ENCODE results near the gene UBE2D2.

The UBE2D2 gene

GRCh38 chr5:139523635-139524445, 37.3 kb upstream of the UBE2D2 start:
- TF ChIP-seq, protein P1, sequence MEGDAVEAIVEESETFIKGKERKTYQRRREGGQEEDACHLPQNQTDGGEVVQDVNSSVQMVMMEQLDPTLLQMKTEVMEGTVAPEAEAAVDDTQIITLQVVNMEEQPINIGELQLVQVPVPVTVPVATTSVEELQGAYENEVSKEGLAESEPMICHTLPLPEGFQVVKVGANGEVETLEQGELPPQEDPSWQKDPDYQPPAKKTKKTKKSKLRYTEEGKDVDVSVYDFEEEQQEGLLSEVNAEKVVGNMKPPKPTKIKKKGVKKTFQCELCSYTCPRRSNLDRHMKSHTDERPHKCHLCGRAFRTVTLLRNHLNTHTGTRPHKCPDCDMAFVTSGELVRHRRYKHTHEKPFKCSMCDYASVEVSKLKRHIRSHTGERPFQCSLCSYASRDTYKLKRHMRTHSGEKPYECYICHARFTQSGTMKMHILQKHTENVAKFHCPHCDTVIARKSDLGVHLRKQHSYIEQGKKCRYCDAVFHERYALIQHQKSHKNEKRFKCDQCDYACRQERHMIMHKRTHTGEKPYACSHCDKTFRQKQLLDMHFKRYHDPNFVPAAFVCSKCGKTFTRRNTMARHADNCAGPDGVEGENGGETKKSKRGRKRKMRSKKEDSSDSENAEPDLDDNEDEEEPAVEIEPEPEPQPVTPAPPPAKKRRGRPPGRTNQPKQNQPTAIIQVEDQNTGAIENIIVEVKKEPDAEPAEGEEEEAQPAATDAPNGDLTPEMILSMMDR (IDR thresholded peaks at IDR 0.05), result no peak

DNA sequence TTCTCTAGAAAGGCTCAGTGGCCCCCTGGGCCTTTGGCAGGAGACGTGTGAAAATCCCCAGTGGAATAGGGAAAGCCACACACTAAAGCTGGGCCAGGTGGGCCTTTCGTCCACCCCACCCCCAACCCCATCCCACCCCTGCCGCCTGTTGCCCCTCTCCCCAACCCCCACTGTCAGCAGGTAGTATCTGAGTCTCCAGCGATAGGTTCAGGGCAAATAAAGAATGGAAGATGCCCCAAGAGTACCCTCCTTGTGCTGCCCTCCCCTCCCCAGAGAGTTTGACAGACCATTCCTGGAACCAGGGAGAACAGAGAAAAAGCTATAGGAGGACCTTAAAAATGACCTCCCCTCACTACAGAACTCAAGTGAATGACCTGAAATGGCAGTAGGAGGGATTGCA, 36.7 kb upstream of the UBE2D2 start:
- TF ChIP-seq, protein P1 (IDR thresholded peaks at IDR 0.05), result no peak

DNA sequence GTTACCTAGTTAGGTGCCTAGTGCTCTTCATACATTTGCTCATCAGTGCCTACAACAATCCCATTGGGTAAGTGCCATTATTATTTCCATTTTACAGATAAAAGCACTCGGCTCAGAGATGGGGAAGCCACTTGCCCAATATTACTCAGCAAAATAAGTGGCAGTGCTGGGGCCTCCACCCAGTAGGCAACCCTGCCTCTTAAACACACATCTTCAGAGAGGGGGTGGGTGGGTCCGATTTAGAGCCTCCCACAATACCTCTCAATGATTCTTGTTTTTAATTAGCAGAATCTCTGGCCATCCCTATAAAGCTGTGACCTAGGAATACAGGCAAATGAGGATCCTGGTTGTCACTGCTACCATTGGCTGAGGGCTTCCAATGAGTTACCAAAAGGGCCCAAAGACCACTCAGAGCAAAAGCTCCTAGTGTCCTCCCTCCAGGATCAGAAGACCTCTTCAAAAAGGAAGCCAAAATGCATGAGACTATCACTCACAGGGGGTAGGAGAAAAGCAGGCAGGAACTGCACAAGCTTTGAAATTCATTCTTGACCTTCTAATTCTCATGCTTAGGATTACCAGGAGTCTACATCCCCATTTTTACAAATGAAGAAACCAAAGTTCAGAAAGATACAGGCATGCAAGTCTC, 36.1 kb upstream of the UBE2D2 start:
- TF ChIP-seq, protein P1 (IDR thresholded peaks at IDR 0.05), result no peak

DNA sequence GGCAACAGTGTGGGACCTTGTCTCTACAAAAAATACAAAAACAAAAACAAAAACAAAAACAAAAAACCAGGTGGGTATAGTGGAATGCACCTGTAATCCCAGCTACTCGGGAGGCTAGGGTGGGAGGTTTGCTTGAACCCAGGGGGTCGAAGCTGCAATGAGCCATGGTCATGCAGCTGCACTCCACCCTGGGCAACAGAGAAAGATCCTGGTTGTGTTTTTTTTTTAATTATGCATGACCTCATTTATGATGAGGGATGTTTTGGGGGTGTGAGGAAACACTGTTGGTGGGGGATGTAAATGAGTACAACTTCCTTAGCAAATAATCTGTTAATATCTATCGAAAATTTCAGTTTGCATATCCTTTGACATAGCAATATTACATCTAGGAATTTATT, 29.4 kb upstream of the UBE2D2 start:
- TF ChIP-seq, protein P1 (IDR thresholded peaks at IDR 0.05), result no peak

- TF ChIP-seq, protein P1 (IDR thresholded peaks at IDR 0.05), result no peak
Measured at GRCh38 chr5:139543423-139543991, 17.6 kb upstream of the UBE2D2 start.

GRCh38 chr5:139549162-139549894, 11.8 kb upstream of the UBE2D2 start:
- TF ChIP-seq, protein P1 (IDR thresholded peaks at IDR 0.05), result no peak

GRCh38 chr5:139551191-139551889, 9.8 kb upstream of the UBE2D2 start:
- TF ChIP-seq, protein P1 (IDR thresholded peaks at IDR 0.05), result no peak

All from LNCAP (cell line).